ENCODE measurements around the gene KLHL6. TPM values are rescaled to one million over a fixed set of nuclear protein-coding genes. Genes with fewer than 3 reads are reported as not detected.

Gene KLHL6
- total and polyA plus RNA-seq, 2 of the 13 experiments (the other 11 are each of a cell fraction or from before 2014, with no cell fraction given) = not detected

- TF ChIP-seq ZNF318 (CRISPR knock-in tag; IDR thresholded peaks at IDR 0.05) (peak; percentile 91), REL (CRISPR knock-in tag; conservative IDR thresholded peaks at IDR 0.05) (peak; percentile 44; the same call in 1 of the 2 replicates), CREB1 (IDR thresholded peaks at IDR 0.05) (peak; percentile 65), CREB1 (CRISPR knock-in tag; IDR thresholded peaks at IDR 0.05) (peak; percentile 57; the same call in 1 of the 2 replicates), KLF13 (CRISPR knock-in tag; IDR thresholded peaks at IDR 0.05) (no peak), ZNF224 (CRISPR knock-in tag; IDR thresholded peaks at IDR 0.05) (0 out of 2 replicates have a peak, but pooled peaks have one; percentile 37), SRSF1 (optimal IDR thresholded peaks at IDR 0.05; ENCODE audit: low read depth, low read length) (no peak), POLR2A (IDR thresholded peaks at IDR 0.05; ENCODE audit: insufficient read depth in 1 of 2, low read depth in 2 of 2, low read length in 2 of 2) (peak; percentile 96 to 97), ZNF512 (CRISPR knock-in tag; IDR thresholded peaks at IDR 0.05) (peak; percentile 90), ZNF367 (CRISPR knock-in tag; IDR thresholded peaks at IDR 0.05; ENCODE audit: borderline replicate concordance) (no peak), FOSL2 (CRISPR knock-in tag; IDR thresholded peaks at IDR 0.05) (peak; percentile 55; the same call in 1 of the 2 replicates), ZNF20 (CRISPR knock-in tag; IDR thresholded peaks at IDR 0.05) (no peak), ZNF543 (CRISPR knock-in tag; IDR thresholded peaks at IDR 0.05) (0 out of 2 replicates have a peak, but pooled peaks have one; percentile 64), TEAD2 (CRISPR knock-in tag; IDR thresholded peaks at IDR 0.05) (no peak), NFYC (CRISPR knock-in tag; IDR thresholded peaks at IDR 0.05) (peak; percentile 86), CEBPZ (IDR thresholded peaks at IDR 0.05; ENCODE audit: low read length) (no peak), ZBTB3 (CRISPR knock-in tag; IDR thresholded peaks at IDR 0.05; ENCODE audit: borderline replicate concordance, low read depth) (0 out of 2 replicates have a peak, but pooled peaks have one; percentile 41)
Observed at GRCh38 chr3:183447206-183448001, 108.1 kb downstream of the KLHL6 start (continued).

Data from HepG2 (cell line).